GM19240 (cell line): ENCODE measurements around the gene GPC5.
"Not testable (repeated sequence)": the region's sequence is repeated elsewhere in the genome, so short reads cannot be mapped to it uniquely, and the experiment has no call there.

Experiments
- DNase-seq: peaks from one replicate; pipeline ENCODE4 v3.0.0; 2011; ENCODE audit warnings: low spot score; ENCODE audit not compliant: insufficient read length

Gene GPC5

GRCh38 chr13:91398413-91399188 lies at the start of gene GPC5:
Gene GPC5, plus strand, starts transcription at chr13:91398621.
- peak; percentile 65 for DNase-seq

DNA sequence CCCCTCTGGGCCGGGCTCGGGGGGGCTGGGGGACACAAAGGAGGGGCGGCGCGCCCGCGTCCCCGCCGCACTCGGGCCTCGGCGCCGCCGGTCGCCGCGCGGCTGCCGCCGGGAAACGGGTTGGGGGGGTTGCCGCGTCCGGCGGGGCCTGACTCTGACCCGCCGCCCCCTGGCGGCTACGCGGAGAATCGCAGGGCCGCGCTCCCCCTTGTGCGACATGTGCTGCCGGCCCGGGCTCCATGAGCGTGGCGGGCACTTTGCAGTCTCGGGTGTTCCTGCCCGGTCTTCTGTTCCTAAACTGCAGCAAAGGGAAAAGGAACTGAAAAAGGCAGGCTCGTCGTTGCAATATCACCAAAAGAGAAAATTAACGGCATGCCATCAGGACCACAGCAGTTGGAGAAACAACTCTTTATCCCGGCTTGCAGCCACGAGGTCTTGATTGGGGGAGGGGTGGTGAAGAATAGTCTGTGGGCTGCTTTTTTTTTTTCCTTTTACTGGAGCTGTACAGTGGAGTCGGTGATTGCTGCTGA lies 49.5 kb upstream of the GPC5 start:
- no peak for DNase-seq

GRCh38 chr13:91349992-91350911 lies 48.2 kb upstream of the GPC5 start:
- DNase-seq = no peak

- no peak for DNase-seq
These were observed 47.3 kb upstream of the GPC5 start for GRCh38 chr13:91351123-91351522.

DNA sequence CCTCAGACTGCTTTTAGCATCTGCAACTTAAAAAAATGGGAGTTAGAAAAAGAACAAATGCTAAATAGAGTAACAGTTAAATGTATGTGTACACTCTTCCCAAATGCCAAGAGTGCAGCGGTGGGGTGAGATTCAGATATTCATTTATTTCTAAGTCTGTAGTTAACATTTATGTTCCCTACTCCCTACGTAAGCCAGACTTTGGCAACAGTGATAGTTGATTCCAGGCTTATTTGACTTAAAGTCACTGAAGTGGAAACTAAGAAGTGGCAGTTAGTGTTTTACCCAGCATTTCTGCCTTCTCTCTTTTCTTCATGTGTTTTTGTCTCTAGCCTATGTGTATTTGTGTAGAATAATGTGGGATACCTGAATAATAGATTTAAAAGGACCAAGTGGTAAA lies 46.4 kb upstream of the GPC5 start:
- no peak for DNase-seq

- not testable (repeated sequence) for DNase-seq
These were observed 45.5 kb upstream of the GPC5 start for GRCh38 chr13:91352891-91353290.

DNA sequence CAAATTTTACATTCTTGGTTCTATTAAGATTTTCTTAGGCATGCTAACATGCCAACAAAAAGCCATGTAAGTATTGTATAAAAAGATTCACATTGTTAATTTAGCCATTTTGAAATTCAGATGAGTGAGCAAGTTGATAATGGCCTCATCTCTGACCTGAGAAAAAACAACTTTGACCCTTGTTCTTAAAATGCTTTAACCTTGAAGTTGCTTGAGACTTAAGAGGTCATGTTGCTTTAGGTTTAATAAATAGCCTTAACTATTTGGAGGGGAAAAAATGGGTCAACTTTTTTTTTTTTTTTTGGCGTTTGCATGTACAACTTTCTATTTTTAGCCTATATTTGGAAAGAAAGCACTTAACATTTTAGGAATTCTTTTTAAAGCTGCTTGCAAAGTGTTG lies 44.9 kb upstream of the GPC5 start:
- no peak for DNase-seq

DNA sequence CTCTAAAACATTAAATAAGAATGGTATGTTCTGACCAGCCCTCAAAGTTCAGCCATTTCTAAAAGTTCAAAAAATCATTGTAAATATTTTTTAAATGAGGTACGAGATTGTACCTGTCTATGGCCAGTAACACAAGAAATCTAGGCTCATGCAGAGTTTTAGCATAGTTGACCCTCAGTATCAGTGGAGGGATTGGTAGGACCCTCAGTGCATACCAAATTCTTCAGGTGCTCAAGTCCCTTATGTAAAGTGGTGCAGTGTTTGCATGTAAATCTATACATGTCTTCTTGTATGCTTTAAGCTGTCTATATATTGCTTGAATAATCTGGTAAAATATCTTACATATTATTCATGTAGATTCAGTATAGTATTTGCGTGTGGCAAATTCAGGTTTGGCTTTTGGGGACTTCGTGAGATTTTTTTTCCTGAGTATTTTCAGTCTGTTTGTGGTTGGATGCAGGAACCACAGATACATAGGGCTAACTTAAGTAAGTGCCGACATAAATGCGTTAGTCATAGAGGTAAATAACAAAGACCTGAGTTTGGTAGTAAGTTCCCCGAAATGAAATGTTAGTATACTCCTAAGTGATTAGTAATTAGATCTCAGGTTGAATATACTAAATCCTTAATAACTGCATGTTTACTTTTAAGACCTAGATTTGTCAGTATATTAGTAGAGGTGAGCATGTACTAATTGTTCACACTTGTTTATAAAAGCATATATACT lies 43.2 kb upstream of the GPC5 start:
- DNase-seq = no peak

DNA sequence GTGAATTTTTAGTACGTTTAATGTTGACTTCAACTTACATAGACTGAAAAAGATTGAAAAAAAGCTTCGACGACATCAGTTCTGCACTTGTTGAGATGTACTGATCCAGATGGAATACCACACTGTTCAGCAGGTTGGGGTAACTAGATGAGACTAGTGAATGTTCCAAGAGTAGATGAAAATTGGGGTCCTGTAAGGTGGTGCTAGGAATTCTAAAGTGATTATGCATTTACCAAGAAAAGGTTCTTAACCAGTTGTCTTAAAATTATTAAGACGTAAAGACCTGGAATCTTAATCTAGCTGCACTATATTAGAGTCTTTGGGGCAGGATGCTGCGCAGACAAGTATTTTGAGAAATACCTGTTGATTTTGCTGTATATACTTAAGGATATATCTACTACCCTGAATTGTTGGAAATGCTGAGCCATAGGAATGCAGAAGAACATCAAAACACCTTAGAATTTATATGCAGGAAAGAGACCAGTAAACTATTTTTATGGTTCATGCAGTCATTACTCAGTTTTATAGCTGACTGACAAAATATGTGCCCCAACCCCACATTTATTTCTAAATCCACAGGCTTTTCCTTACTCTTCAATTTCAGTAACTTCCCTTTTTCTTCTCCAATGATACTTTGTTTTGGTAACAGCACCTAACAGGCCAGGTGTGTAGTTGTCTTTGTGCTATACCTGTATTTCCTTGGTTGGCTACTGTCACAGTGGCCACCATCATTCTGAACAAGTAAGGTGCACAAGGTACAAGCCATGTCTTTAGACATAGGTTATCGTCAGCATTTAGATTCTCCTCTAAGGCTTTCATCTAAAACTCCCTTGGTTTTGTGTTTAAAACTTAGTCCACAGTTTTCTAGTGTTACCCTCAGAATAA lies 42.4 kb upstream of the GPC5 start:
- DNase-seq = no peak

DNA sequence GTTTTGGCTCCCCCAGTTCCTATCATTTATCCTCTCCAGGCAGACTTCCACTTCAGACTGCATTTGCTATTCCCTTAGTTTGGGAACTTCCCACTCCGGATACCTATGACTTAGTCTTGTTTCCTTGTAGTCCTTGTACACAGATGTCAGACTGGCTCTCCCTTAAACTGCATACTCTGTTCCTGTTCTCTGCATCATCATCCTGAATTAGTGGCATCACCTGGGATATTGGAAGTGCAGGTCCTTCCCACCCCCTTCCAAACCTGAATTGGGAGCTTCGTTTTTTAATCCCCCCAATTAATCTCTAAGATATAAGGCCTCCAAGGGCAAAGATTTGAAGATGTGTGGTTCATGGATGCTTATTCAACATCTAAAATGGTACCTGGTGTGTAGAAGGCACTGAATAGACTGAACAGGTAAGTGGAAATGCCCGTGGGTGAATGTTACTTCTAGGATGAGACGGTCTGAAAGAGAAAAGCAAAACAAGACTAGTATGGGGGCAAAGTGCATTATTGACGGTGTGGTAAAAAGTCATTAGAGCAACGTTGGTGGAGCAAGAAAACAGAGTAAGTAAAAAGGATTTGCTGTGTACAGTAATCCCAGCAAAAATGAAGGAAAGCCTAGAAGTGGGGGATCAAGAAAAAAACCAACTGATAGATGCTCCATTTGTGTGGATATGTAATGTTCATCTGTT lies 41.4 kb upstream of the GPC5 start:
- no peak for DNase-seq

GRCh38 chr13:91357613-91358386 lies 40.6 kb upstream of the GPC5 start:
- DNase-seq = no peak

- DNase-seq = no peak
These were observed 40.0 kb upstream of the GPC5 start for GRCh38 chr13:91358387-91358782.

DNA sequence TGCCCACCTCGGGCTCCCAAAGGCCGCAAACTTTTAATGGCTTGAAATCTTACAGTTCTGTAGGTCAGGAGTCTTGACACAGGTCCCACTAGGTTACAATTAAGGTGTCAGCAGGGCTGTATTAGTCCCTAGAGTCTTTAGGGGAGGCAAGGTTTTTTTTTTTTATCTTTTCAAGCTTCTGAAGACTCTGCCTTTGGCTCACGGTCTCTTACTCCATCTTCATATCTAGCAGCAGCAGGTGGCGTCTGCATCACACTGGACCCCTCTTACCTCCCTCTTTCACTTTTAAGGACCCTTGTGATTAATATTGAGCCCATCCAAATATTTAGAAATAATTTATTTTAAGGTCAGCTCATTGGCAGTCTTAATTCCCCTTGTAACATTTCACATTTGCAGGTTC lies 39.3 kb upstream of the GPC5 start:
- DNase-seq = no peak

DNA sequence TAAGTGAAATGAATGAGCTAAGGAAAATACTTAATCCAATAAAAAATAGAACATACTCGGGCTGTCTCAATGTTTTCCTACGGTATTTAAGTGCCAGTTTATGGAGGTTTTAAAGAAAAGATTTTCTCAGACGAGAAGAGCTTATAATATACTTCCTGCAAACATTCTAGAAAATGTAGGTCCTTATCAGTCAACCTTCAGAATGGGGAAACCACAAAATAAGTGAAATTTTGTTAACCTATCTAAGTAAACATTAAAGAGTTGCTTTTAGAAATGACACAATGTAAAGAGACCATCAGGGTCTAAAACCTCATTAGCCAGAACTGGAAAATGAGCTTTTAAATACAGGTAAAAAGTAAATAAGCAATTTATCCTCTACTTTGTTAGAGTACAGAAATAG lies 38.8 kb upstream of the GPC5 start:
- no peak for DNase-seq

- DNase-seq = no peak
These were observed 38.1 kb upstream of the GPC5 start for GRCh38 chr13:91360246-91360751.

GRCh38 chr13:91361755-91362271 lies 36.6 kb upstream of the GPC5 start:
- DNase-seq = no peak

GRCh38 chr13:91362908-91363307 lies 35.5 kb upstream of the GPC5 start:
- no peak for DNase-seq

- DNase-seq = no peak
These were observed 30.3 kb upstream of the GPC5 start for GRCh38 chr13:91368101-91368500.
